Endothelial cell of umbilical vein (primary cell): ENCODE measurements around the gene SCGB1D1. TPM values are rescaled to one million over a fixed set of nuclear protein-coding genes. Genes with fewer than 3 reads are reported as not detected.

Source experiments
- BruUV-seq: library from RNA; stranded (reverse); fragments of 400-500 nt; replicated peaks from 2 replicates; lab custom pipeline; 2021; lab: Mats Ljungman, UMichigan
- CTCF ChIA-PET: fragments of 300-600, 350-600 bp; sonication (Branson Sonifier 250); formaldehyde crosslinking; loops from one replicate; lab custom pipeline; 2021; ENCODE audit warnings: antibody characterized with exemption, inconsistent platforms; lab: Charles Lee
- POLR2A ChIA-PET: fragments of 300-600, 350-600 bp; sonication (Branson Sonifier 250); formaldehyde crosslinking; loops from one replicate; lab custom pipeline; 2021; ENCODE audit warnings: antibody characterized with exemption, inconsistent platforms; lab: Charles Lee
- DNase-seq: peaks from one replicate; pipeline ENCODE4 v3.0.0-alpha.2; 2011; ENCODE audit warnings: low read depth, low spot score
- FAIRE-seq: peaks from 2 replicates; lab custom pipeline; 2011; peaks lifted over from hg19 to GRCh38; lab: Jason Lieb, UNC
- H2AFZ ChIP-seq: 2 replicates; pipeline ENCODE4 v1.6.0; 2012; ENCODE audit warnings: low read depth, low read length, control low read depth, inconsistent platforms
- H3K27ac ChIP-seq: 2 replicates; pipeline ENCODE4 v1.5.1; 2011; ENCODE audit warnings: low read depth, mild to moderate bottlenecking, control low read depth, low read length, moderate library complexity; ENCODE audit not compliant: insufficient read depth
- H3K27me3 ChIP-seq, 2 experiments: 2 replicates each; pipeline versions ENCODE4 v1.6.0 to v1.6.1; 2011; ENCODE audit warnings: low read length in 2 of 2, mixed read lengths in 1 of 2; ENCODE audit not compliant: control insufficient read depth in 2 of 2, insufficient read depth in 2 of 2
- H3K36me3 ChIP-seq, 2 experiments: 2 replicates in 1 of 2; 3 replicates in 1 of 2; pipeline ENCODE4 v1.5.1; 2011; ENCODE audit warnings: low read length in 2 of 2, mild to moderate bottlenecking in 1 of 2, moderate library complexity in 1 of 2; ENCODE audit not compliant: control insufficient read depth in 2 of 2, insufficient read depth in 2 of 2; ENCODE audit errors: extremely low read depth in 1 of 2
- H3K4me1 ChIP-seq: 3 replicates; pipeline ENCODE4 v1.5.1; 2011; ENCODE audit warnings: mild to moderate bottlenecking, low read length; ENCODE audit not compliant: control insufficient read depth, insufficient read depth; ENCODE audit errors: extremely low read depth
- H3K4me2 ChIP-seq: 2 replicates; pipeline ENCODE4 v1.6.1; 2011; ENCODE audit warnings: low read length, control low read depth, mixed read lengths; ENCODE audit not compliant: insufficient read depth
- H3K4me3 ChIP-seq, 3 experiments: fragments of 200-600 bp in 1 of 3; sonication (generic), shearing (Covaris generic) in 1 of 3; replicated peaks in 1 of 3; 2 replicates each; pipeline ENCODE4 v1.5.1; 2011 to 2016; ENCODE audit warnings: control low read depth in 3 of 3, low read length in 3 of 3, mild to moderate bottlenecking in 2 of 3, inconsistent platforms in 1 of 3, low read depth in 1 of 3, moderate library complexity in 1 of 3; ENCODE audit not compliant: insufficient read depth in 1 of 3
- H3K79me2 ChIP-seq: 2 replicates; pipeline ENCODE4 v1.6.0; 2012; ENCODE audit warnings: low read length, inconsistent platforms; ENCODE audit not compliant: control insufficient read depth, insufficient read depth
- H3K9ac ChIP-seq: replicated peaks from 2 replicates; pipeline ENCODE3; 2011; ENCODE audit warnings: low read length, control low read depth; ENCODE audit not compliant: insufficient read depth; ENCODE audit errors: extremely low read depth
- H3K9me1 ChIP-seq: replicated peaks from 3 replicates; pipeline ENCODE4 v1.6.0; 2011; ENCODE audit warnings: mild to moderate bottlenecking, low read length; ENCODE audit not compliant: control insufficient read depth, insufficient read depth; ENCODE audit errors: extremely low read depth
- H3K9me3 ChIP-seq: replicated peaks from 2 replicates; pipeline ENCODE4 v1.5.1; 2012; ENCODE audit warnings: low read length, inconsistent platforms; ENCODE audit not compliant: control insufficient read depth, insufficient read depth
- H4K20me1 ChIP-seq: replicated peaks from 2 replicates; pipeline ENCODE3; 2011; ENCODE audit warnings: mild to moderate bottlenecking, low read length; ENCODE audit not compliant: control insufficient read depth, insufficient read depth; ENCODE audit errors: extremely low read depth
- CTCF ChIP-seq, 2 donors: IDR thresholded peaks; 1 replicate in 1 of 2; 2 replicates in 1 of 2; pipeline ENCODE4 v1.5.1; 2011; ENCODE audit warnings: low read length in 2 of 2, mild to moderate bottlenecking in 2 of 2, moderate library complexity in 2 of 2, control low read depth in 1 of 2, inconsistent platforms in 1 of 2, low read depth in 1 of 2; ENCODE audit not compliant: insufficient read depth in 1 of 2; ENCODE audit errors: extremely low read depth in 1 of 2
- EZH2 ChIP-seq: IDR thresholded peaks from 2 replicates; pipeline ENCODE4 v1.6.1; 2012; ENCODE audit warnings: borderline replicate concordance, low read depth, mild to moderate bottlenecking, moderate library complexity, low read length, inconsistent platforms; ENCODE audit not compliant: severe bottlenecking
- FOS ChIP-seq: IDR thresholded peaks from 2 replicates; pipeline ENCODE4 v1.6.1; 2011; ENCODE audit warnings: mild to moderate bottlenecking, low read length, moderate library complexity, borderline replicate concordance; ENCODE audit not compliant: insufficient read depth
- GATA2 ChIP-seq: IDR thresholded peaks from 2 replicates; pipeline ENCODE4 v1.7.0; 2011; ENCODE audit warnings: low read depth, mild to moderate bottlenecking, moderate library complexity, mixed read lengths, low read length; ENCODE audit not compliant: insufficient read length, insufficient read depth
- JUN ChIP-seq: IDR thresholded peaks from 2 replicates; pipeline ENCODE4 v1.6.1; 2011; ENCODE audit warnings: borderline replicate concordance, low read depth; ENCODE audit not compliant: insufficient read length, insufficient read depth
- MYC ChIP-seq: IDR thresholded peaks from one replicate; pipeline ENCODE4 v1.6.1; 2011; ENCODE audit warnings: mild to moderate bottlenecking, low read depth, low read length
- POLR2A ChIP-seq: IDR thresholded peaks from 2 replicates; pipeline ENCODE4 v1.6.1; 2012; ENCODE audit warnings: low read depth, mild to moderate bottlenecking, control low read depth, low read length
- POLR2AphosphoS5 ChIP-seq: IDR thresholded peaks from 2 replicates; pipeline ENCODE4 v1.6.1; 2012; ENCODE audit warnings: low read depth, mild to moderate bottlenecking, control low read depth, low read length, moderate library complexity; ENCODE audit not compliant: insufficient read depth
- dilution Hi-C: fragments of 300-500 bp; cut with MboI; formaldehyde crosslinking; loops from one replicate; pipeline ENCODE4 v1.15.0; 2019; ENCODE audit warnings: low sequenced_read_pairs; ENCODE audit not compliant: extremely low pct_ligation_motif_present
- intact Hi-C: fragments of 100-400 bp; cut with micrococcal nuclease; formaldehyde crosslinking; loops from one replicate; pipeline ENCODE4 v1.10.0; 2022
- polyA plus RNA-seq, 4 experiments: library from polyadenylated mRNA; depleted of rRNA in 3 of 4; stranded (reverse) in 3 of 4; unstranded in 1 of 4; fragments of >200 nt; gene quantifications; 2 replicates each; pipeline versions ENCODE4 v1.2.1 to v1.2.3, GENCODE V29; 2011 to 2012; ENCODE audit warnings: missing spikeins in 1 of 4
- total RNA-seq: library from RNA; stranded (reverse); gene quantifications from 2 replicates; pipeline ENCODE4 v1.2.3, GENCODE V29; 2021
- TF ChIP-seq, protein P1 (sequence below): IDR thresholded peaks from 2 replicates; pipeline ENCODE4 v1.6.1; 2011; ENCODE audit not compliant: insufficient read depth, insufficient read length

The SCGB1D1 gene
- total and polyA plus RNA-seq, 2 donors (not counting 3 experiments of a cell fraction or from before 2014, with no cell fraction given) = not detected

- Histone ChIP-seq H4K20me1 (no peaks in the 10 kb centered on the region), H2AFZ (no peak overlapping the region), H3K36me3 (no peaks in the 10 kb centered on the region), H3K79me2 (no peaks in the 10 kb centered on the region), H3K9me3 (no peaks in the 10 kb centered on the region), H3K9me1 (no peaks in the 10 kb centered on the region), H3K9ac (no peak overlapping the region), H3K4me2 (no peak overlapping the region), H3K27me3 (peaks cover 25 to 41% of the 10 kb centered on the region in 2 experiments), H3K27ac (no peak overlapping the region), H3K4me1 (peaks cover 6% of the 10 kb centered on the region), H3K4me3 (no peak overlapping the region)
- ChIA-PET POLR2A (no interaction called here), CTCF (interaction anchor here (0.7 to 4.2 kb wide), 24 partner anchors 9 to 207 kb away, joined by 3 to 22 read pairs (median 5); partner anchors contain the start of gene SCGB1D1)
- TF ChIP-seq, protein P1, sequence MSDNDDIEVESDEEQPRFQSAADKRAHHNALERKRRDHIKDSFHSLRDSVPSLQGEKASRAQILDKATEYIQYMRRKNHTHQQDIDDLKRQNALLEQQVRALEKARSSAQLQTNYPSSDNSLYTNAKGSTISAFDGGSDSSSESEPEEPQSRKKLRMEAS = no peak
- TF ChIP-seq CTCF (IDR thresholded peaks at IDR 0.05; ENCODE audit: extremely low read depth in 1 of 2, insufficient read depth in 1 of 2, low read depth in 1 of 2, low read length in 2 of 2) = peak; percentile 66 to 70
- BruUV-seq = no TSS peak
- intact Hi-C loops = loop anchor here (1.0 kb wide), 4 partner anchors 37 to 207 kb away; partner anchors contain the start of gene SCGB2A1
- FAIRE-seq (peak; percentile 93), DNase-seq (peak; percentile 89)
- dilution Hi-C loops = no loop called here
Measured at GRCh38 chr11:62171261-62171723, 18.7 kb upstream of the SCGB1D1 start.

DNA sequence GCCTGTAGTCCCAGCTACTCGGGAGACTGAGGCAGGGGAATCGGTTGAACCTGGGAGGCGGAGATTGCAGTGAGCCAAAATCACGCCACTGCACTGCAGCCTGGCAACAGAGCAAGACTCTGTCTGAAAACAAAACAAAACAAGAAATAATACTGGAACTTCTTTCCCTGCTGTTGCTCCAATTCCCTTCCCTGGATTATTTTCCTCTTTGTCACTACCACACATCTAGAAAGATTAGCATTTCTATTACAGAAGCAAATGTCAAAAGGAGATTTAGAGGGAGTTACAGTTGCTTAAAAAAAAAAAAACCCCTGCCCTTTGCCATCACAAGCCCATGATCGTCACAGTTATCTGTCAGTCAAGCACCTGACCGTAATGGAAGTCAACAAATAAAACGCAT lies 17.7 kb upstream of the SCGB1D1 start:
- dilution Hi-C loops (no loop called here), intact Hi-C loops (no loop called here)
- H3K27ac ChIP-seq = no peak overlapping the region
- peaks cover 6% of the 10 kb centered on the region for H3K4me1 ChIP-seq
- BruUV-seq = no TSS peak
- H2AFZ ChIP-seq = no peak overlapping the region
- no peak overlapping the region for H3K4me2 ChIP-seq
- H3K4me3 ChIP-seq = no peak overlapping the region
- ChIA-PET POLR2A (no interaction called here), CTCF (interaction anchor here (0.8 to 4.2 kb wide), 10 partner anchors 8 to 206 kb away, joined by 3 to 22 read pairs (median 6); no protein-coding TSS in a partner anchor)
- no peak overlapping the region for H3K9ac ChIP-seq
- FAIRE-seq (no peak), DNase-seq (no peak)
- peaks cover 21 to 40% of the 10 kb centered on the region in 2 experiments for H3K27me3 ChIP-seq
- H3K9me3 ChIP-seq = no peaks in the 10 kb centered on the region
- no peaks in the 10 kb centered on the region for H4K20me1 ChIP-seq
- no peaks in the 10 kb centered on the region for H3K36me3 ChIP-seq
- H3K79me2 ChIP-seq = no peaks in the 10 kb centered on the region
- TF ChIP-seq FOS (no peak), POLR2A (no peak), CTCF (IDR thresholded peaks at IDR 0.05; ENCODE audit: extremely low read depth in 1 of 2, insufficient read depth in 1 of 2, low read depth in 1 of 2, low read length in 2 of 2) (no peak), MYC (no peak), EZH2 (no peak), JUN (no peak), POLR2AphosphoS5 (no peak), GATA2 (no peak)
- TF ChIP-seq, protein P1 = no peak
- no peaks in the 10 kb centered on the region for H3K9me1 ChIP-seq
